AG09319 (cell line): ENCODE measurements around the gene SLC6A8.
"Not testable (repeated sequence)": the region's sequence is repeated elsewhere in the genome, so short reads cannot be mapped to it uniquely, and the experiment has no call there.

Experiments used
- DNase-seq: peaks from one replicate; pipeline ENCODE4 v3.0.0-alpha.2; 2010; ENCODE audit warnings: low read depth; ENCODE audit errors: extremely low read depth
- TF ChIP-seq, protein P1 (sequence below): IDR thresholded peaks from 2 replicates; pipeline ENCODE4 v1.5.1; 2011; ENCODE audit warnings: low read depth, mild to moderate bottlenecking, inconsistent platforms, low read length, moderate library complexity

The SLC6A8 gene

GRCh38 chrX:153700376-153700945 is 12.7 kb downstream of the SLC6A8 start:
- TF ChIP-seq, protein P1, sequence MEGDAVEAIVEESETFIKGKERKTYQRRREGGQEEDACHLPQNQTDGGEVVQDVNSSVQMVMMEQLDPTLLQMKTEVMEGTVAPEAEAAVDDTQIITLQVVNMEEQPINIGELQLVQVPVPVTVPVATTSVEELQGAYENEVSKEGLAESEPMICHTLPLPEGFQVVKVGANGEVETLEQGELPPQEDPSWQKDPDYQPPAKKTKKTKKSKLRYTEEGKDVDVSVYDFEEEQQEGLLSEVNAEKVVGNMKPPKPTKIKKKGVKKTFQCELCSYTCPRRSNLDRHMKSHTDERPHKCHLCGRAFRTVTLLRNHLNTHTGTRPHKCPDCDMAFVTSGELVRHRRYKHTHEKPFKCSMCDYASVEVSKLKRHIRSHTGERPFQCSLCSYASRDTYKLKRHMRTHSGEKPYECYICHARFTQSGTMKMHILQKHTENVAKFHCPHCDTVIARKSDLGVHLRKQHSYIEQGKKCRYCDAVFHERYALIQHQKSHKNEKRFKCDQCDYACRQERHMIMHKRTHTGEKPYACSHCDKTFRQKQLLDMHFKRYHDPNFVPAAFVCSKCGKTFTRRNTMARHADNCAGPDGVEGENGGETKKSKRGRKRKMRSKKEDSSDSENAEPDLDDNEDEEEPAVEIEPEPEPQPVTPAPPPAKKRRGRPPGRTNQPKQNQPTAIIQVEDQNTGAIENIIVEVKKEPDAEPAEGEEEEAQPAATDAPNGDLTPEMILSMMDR, result no peak

GRCh38 chrX:153700967-153701366 is 13.2 kb downstream of the SLC6A8 start:
- TF ChIP-seq, protein P1, result no peak
- no peak for DNase-seq

More at GRCh38 chrX:153700376-153700945, 12.7 kb downstream of the SLC6A8 start:
- no peak for DNase-seq

DNA sequence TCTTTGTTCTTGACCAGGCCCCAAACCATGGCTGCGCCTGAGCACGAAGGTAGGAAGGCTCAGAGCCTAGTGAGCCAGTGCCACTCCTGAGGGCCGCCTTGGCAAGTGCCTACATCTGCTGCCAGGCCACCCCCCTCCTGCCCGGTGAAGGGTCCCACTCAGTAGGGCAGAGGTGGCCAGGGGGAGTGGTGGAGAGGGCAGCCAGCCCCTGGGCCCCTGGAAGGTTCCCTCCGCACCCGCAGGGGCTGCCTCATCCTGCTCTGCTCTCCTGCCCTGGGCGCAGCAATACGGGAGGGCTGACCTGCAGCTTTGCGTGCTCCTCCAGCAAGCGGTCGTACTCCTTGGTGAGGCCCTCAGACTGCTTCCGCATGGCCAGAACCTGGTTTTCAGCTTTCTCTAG is 14.0 kb downstream of the SLC6A8 start:
- DNase-seq, result no peak
- TF ChIP-seq, protein P1, result no peak

DNA sequence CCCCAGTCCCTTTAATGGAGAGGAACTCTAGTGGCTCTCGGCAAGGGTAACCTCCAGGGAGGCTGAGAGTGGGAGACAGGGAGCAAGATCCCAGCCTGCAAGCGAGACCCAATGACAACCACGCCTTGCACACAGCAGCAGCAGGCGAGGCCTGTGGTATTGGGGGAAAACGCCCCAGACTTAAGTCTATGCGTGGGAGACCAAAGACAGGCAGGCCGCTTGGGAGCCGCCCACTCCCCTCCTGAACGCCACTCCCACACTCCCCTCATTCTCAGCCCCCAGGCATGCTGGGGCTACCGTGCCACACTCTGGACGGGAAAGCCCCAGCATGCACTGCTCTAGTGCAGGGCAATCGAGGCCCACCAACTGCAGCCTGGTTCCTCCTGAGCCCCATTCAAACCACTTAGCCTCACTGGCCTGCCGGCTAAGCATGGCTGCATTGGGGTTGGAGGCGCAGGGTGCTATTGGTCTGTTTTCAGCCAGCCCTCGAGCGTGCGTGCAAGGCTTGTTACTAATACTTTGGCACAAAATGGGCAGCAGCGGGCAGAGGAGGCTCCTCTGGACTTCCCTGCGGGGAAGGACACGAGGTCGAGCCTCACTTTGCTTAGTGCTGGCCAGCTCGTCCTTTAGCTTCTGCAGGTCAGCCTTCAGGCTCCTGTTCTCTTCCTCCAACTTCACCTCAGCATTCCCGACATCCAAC is 14.8 kb downstream of the SLC6A8 start:
- TF ChIP-seq, protein P1, result no peak
- no peak for DNase-seq

DNA sequence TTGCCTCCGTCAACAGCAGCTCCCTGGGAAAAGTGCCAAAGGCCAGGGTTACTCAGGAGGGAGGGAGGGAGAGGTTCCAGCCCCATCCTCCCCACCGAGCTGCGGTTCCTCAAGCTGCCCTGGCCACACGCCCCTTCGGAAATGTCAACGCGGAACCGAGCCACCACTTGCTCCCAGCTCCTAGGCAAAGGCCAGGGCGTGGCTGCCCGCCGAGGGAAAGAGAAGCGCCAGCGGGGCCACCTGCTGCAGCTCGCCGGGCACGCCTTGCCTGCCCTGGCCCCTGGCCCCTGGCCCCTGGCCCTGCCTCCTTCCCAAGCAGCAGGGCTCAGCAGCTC is 15.3 kb downstream of the SLC6A8 start:
- TF ChIP-seq, protein P1, result no peak
- no peak for DNase-seq

DNA sequence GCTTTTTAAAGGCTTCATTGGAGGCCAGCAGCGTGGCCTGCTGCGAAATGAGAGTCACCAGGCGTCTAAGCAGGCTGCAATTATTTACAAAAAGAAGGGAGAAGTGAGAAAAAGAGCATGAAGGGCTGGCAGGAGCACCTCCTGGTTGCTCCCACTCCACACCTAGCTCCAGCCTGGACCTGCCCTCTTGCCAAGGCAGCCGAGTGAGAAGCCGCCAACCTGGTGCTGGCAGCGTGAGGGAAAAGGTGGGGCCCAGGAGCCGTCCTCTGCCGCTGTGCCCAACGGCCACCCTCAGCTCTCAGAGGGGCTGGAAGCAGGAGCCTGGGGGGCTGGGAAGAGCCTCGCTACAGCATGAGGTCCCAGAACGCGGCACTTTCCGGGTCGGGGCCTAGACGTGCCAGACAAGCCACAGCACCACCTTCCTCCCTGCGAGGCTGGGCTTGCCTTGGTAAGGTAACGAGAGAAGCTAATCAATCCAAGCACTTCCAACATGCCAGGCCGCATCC is 16.3 kb downstream of the SLC6A8 start:
- no peak for DNase-seq
- TF ChIP-seq, protein P1, result no peak

GRCh38 chrX:153704631-153705402 is 17.1 kb downstream of the SLC6A8 start:
- DNase-seq, result not testable (repeated sequence)

DNA sequence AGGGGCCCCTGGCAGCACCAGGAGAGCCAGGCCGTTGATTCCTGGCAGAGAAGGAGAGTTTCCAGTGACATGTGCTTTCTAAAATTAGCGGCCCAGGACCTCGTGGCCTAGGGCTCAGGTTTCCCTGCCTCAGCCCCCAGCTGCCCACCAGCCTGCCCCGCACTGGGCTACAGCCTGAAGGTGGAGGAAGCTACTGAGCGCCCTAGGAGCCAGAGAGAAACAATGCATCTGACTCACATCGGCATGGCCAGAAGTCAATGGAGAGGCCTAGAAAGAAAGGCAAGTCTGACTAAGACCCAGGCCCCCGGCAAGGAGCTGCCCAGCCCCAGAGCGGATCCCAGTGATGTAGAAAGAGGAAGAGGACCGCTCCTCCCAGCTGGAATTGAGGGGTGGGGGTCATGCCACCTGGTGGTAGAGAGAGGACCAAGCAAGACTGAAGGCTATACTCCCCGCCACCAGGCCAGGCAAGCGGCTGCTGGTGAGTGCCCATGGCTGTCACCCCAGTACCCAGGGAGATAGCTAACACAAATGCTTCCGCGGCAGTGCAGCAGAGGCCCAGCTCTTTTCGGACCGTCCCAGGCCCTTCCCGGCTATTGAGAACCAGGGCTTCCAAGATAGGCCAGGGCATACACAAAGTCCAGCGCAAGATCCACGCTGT is 17.8 kb downstream of the SLC6A8 start:
- DNase-seq, result not testable (repeated sequence)
